ENCODE measurements around the gene REV1.

DNA sequence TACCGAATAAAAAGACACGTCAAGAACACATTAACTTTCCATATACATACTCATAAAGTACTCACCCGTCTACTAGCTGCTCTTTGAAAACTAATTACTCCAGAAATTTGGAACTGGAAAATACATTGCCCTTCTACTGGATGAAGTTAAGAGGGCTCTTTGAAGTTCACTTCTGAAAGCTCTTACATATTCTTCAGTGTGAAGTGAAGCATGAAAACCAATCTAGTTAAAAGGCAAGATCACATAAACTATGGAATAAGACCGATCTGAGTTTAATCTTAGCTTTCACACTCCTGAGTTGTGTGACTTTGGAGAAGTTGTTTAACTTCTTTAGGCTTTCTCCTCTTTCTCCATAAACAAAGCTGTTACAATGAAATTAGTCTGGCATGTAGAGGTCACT lies 38.5 kb downstream of the REV1 start:
- TF ChIP-seq CTCF (IDR thresholded peaks at IDR 0.05; ENCODE audit: low read depth, low read length, missing input control) (no peak), SP1 (IDR thresholded peaks at IDR 0.05) (no peak), EGR1 (IDR thresholded peaks at IDR 0.05; ENCODE audit: low read depth in 2 of 2) (no peak), GABPA (IDR thresholded peaks at IDR 0.05 in 1 of 2, conservative IDR thresholded peaks at IDR 0.05 in 1 of 2) (no peak)
- TF ChIP-seq, protein P1, sequence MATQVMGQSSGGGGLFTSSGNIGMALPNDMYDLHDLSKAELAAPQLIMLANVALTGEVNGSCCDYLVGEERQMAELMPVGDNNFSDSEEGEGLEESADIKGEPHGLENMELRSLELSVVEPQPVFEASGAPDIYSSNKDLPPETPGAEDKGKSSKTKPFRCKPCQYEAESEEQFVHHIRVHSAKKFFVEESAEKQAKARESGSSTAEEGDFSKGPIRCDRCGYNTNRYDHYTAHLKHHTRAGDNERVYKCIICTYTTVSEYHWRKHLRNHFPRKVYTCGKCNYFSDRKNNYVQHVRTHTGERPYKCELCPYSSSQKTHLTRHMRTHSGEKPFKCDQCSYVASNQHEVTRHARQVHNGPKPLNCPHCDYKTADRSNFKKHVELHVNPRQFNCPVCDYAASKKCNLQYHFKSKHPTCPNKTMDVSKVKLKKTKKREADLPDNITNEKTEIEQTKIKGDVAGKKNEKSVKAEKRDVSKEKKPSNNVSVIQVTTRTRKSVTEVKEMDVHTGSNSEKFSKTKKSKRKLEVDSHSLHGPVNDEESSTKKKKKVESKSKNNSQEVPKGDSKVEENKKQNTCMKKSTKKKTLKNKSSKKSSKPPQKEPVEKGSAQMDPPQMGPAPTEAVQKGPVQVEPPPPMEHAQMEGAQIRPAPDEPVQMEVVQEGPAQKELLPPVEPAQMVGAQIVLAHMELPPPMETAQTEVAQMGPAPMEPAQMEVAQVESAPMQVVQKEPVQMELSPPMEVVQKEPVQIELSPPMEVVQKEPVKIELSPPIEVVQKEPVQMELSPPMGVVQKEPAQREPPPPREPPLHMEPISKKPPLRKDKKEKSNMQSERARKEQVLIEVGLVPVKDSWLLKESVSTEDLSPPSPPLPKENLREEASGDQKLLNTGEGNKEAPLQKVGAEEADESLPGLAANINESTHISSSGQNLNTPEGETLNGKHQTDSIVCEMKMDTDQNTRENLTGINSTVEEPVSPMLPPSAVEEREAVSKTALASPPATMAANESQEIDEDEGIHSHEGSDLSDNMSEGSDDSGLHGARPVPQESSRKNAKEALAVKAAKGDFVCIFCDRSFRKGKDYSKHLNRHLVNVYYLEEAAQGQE (IDR thresholded peaks at IDR 0.05) = no peak

Data from liver (tissue), 3 donors.